CD4-positive, alpha-beta T cell (primary cell): Measurements from ENCODE around the gene PGM2L1. TPM values are rescaled to one million over a fixed set of nuclear protein-coding genes. Genes with fewer than 3 reads are reported as not detected.

Experiments used
- ATAC-seq: fragments of 200-7000 bp; cut with Tn5 transposase; one replicate; pipeline ENCODE4 v1.10.0; 2022; ENCODE audit warnings: mild to moderate bottlenecking; ENCODE audit not compliant: poor library complexity
- CTCF ChIA-PET: fragments of 350-600 bp; sonication (Branson Sonifier 250); formaldehyde crosslinking; loops from one replicate; lab custom pipeline; 2021; ENCODE audit warnings: antibody characterized with exemption, inconsistent platforms; lab: Charles Lee
- POLR2A ChIA-PET: fragments of 350-600 bp; sonication (Branson Sonifier 250); formaldehyde crosslinking; loops from one replicate; lab custom pipeline; 2021; ENCODE audit warnings: antibody characterized with exemption, inconsistent platforms; lab: Charles Lee
- DNase-seq, 14 experiments: peaks; one replicate each; pipeline ENCODE4 v3.0.0-alpha.2; 2013 to 2020; ENCODE audit warnings: mixed read lengths in 2 of 14
- H3K27ac ChIP-seq, 2 donors: one replicate each; pipeline versions ENCODE4 v1.5.1 to v1.7.0; 2013; ENCODE audit warnings: low read length in 2 of 2, low read depth in 1 of 2, mild to moderate bottlenecking in 1 of 2
- H3K27me3 ChIP-seq, 2 experiments: 1 replicate in 1 of 2; 2 replicates in 1 of 2; pipeline versions ENCODE4 v1.6.1 to v1.7.0; 2013; ENCODE audit warnings: low read length in 2 of 2, control low read depth in 1 of 2, mild to moderate bottlenecking in 1 of 2, moderate library complexity in 1 of 2; ENCODE audit not compliant: insufficient read depth in 2 of 2, control insufficient read depth in 1 of 2
- H3K36me3 ChIP-seq: one replicate; pipeline ENCODE4 v1.6.1; 2013; ENCODE audit warnings: low read length, control low read depth; ENCODE audit not compliant: insufficient read depth
- H3K4me1 ChIP-seq: one replicate; pipeline ENCODE4 v1.6.1; 2013; ENCODE audit warnings: low read length, control low read depth; ENCODE audit not compliant: insufficient read depth
- H3K4me3 ChIP-seq: one replicate; pipeline ENCODE4 v1.5.1; 2013; ENCODE audit warnings: mild to moderate bottlenecking, low read length, moderate library complexity
- H3K9me3 ChIP-seq, 2 experiments: 1 replicate in 1 of 2; 2 replicates in 1 of 2; pipeline versions ENCODE4 v1.6.1 to v1.7.0; 2013; ENCODE audit warnings: low read length in 2 of 2, mild to moderate bottlenecking in 2 of 2, control low read depth in 1 of 2, moderate library complexity in 1 of 2; ENCODE audit not compliant: control insufficient read depth in 1 of 2, insufficient read depth in 1 of 2
- H3K27ac Mint-ChIP-seq: one replicate; pipeline ENCODE4 v1.8.0; 2020; ENCODE audit warnings: mixed read lengths
- H3K27me3 Mint-ChIP-seq: one replicate; pipeline ENCODE4 v1.8.0; 2021; ENCODE audit warnings: mixed read lengths
- H3K36me3 Mint-ChIP-seq: one replicate; pipeline ENCODE4 v1.8.0; 2021; ENCODE audit warnings: low read depth, mixed read lengths
- H3K4me1 Mint-ChIP-seq: one replicate; pipeline ENCODE4 v1.8.0; 2021; ENCODE audit warnings: low read depth, mixed read lengths
- H3K4me3 Mint-ChIP-seq: one replicate; pipeline ENCODE4 v1.8.0; 2020; ENCODE audit warnings: mild to moderate bottlenecking, mixed read lengths
- H3K9me3 Mint-ChIP-seq: one replicate; pipeline ENCODE4 v1.8.0; 2020; ENCODE audit warnings: mixed read lengths
- intact Hi-C, 2 experiments: fragments of 100-400 bp; cut with DNase I in 1 of 2; cut with micrococcal nuclease in 1 of 2; formaldehyde crosslinking; loops; one replicate each; pipeline versions ENCODE4 v1.15.1 to v1.9.0; 2023 to 2025; cut with DNase I, micrococcal nuclease
- total RNA-seq, 174 experiments: library from RNA in 2 of 174; stranded (reverse) in 2 of 174; gene quantifications; one replicate each; pipeline ENCODE4 v1.2.3 and lab custom pipeline; 2021 to 2026
- TF ChIP-seq, protein P1 (sequence below): fragments of 200-600 bp; IDR thresholded peaks from one replicate; pipeline ENCODE4 v1.8.0; 2022; ENCODE audit warnings: antibody characterized with exemption, mild to moderate bottlenecking

Gene PGM2L1
- total RNA-seq, 2 experiments from 2014 or later, result 10.2 to 11.8 TPM

DNA sequence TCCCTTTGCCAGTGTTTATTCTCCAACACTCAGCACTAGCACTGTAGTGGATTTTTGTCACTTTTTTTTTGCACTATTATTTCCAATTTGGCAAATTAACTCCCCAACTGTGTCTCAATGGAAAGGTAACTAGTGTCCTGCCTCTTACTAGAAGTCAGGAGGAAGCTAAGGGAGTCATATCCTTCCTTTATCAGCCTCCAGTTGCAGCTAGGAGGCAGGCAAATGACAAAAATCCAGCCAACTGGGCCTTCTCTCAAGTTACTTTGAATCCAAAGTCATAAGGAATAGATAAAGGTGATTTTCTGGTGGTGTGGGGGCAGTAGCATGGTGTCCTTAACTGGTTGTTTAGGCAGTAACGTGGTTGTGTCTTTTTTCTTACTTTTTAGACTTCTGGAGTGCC is 71.2 kb downstream of the PGM2L1 start:
- Mint-ChIP-seq H3K27me3 (no peaks in the 10 kb centered on the region), H3K36me3 (peaks cover 15% of the 10 kb centered on the region), H3K27ac (no peak overlapping the region), H3K4me1 (no peaks in the 10 kb centered on the region), H3K9me3 (no peaks in the 10 kb centered on the region), H3K4me3 (no peak overlapping the region)
- Histone ChIP-seq H3K4me3 (no peak overlapping the region), H3K27me3 (peaks cover 0 to 4% of the 10 kb centered on the region in 2 experiments), H3K4me1 (no peaks in the 10 kb centered on the region), H3K36me3 (no peaks in the 10 kb centered on the region), H3K27ac (no peak overlapping the region), H3K9me3 (no peaks in the 10 kb centered on the region)
- intact Hi-C loops, result loop anchor here in 1 of 2 experiments (10.0 kb wide), 1 partner anchor 362 kb away; no protein-coding TSS in a partner anchor
- no peak for ATAC-seq
- ChIA-PET CTCF (no interaction called here), POLR2A (interaction anchor here (1.1 kb wide), 1 partner anchor 43 kb away, joined by 3 read pairs; no protein-coding TSS in a partner anchor)
- TF ChIP-seq, protein P1, sequence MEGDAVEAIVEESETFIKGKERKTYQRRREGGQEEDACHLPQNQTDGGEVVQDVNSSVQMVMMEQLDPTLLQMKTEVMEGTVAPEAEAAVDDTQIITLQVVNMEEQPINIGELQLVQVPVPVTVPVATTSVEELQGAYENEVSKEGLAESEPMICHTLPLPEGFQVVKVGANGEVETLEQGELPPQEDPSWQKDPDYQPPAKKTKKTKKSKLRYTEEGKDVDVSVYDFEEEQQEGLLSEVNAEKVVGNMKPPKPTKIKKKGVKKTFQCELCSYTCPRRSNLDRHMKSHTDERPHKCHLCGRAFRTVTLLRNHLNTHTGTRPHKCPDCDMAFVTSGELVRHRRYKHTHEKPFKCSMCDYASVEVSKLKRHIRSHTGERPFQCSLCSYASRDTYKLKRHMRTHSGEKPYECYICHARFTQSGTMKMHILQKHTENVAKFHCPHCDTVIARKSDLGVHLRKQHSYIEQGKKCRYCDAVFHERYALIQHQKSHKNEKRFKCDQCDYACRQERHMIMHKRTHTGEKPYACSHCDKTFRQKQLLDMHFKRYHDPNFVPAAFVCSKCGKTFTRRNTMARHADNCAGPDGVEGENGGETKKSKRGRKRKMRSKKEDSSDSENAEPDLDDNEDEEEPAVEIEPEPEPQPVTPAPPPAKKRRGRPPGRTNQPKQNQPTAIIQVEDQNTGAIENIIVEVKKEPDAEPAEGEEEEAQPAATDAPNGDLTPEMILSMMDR, result no peak
- no peak for DNase-seq

DNA sequence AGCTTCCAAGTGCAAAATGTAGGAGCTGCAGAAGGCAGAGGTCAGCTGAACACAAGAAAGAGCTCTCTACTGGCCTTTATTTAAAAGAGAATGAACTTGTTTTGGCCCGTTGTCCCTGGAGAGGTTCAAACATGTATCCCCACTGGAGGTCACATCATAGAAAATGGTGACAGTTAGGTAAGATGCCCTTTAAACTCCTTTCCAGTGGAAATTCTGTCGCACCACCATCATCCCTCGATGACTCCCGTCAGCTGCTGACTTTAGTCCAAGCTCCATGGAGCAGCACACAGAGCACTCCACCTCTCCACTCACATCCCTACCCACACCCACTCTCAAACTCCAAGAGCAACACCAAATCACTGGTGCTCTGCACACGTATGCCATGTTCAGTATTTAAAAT is 71.6 kb downstream of the PGM2L1 start:
- no peaks in the 10 kb centered on the region for H3K9me3 Mint-ChIP-seq
- H3K4me3 ChIP-seq, result no peak overlapping the region
- no peak overlapping the region for H3K27ac ChIP-seq
- ATAC-seq, result no peak
- H3K36me3 ChIP-seq, result no peaks in the 10 kb centered on the region
- no peaks in the 10 kb centered on the region for H3K27me3 Mint-ChIP-seq
- H3K4me1 Mint-ChIP-seq, result no peaks in the 10 kb centered on the region
- intact Hi-C loops, result loop anchor here in 1 of 2 experiments (10.0 kb wide), 1 partner anchor 362 kb away; no protein-coding TSS in a partner anchor
- TF ChIP-seq, protein P1, result no peak
- H3K27me3 ChIP-seq, result peaks cover 0 to 4% of the 10 kb centered on the region in 2 experiments
- no peak overlapping the region for H3K27ac Mint-ChIP-seq
- no peak for DNase-seq
- no peaks in the 10 kb centered on the region for H3K9me3 ChIP-seq
- POLR2A ChIA-PET, result interaction anchor here (1.1 kb wide), 1 partner anchor 43 kb away, joined by 3 read pairs; no protein-coding TSS in a partner anchor
- no peaks in the 10 kb centered on the region for H3K4me1 ChIP-seq
- no peak overlapping the region for H3K4me3 Mint-ChIP-seq
- CTCF ChIA-PET, result no interaction called here
- H3K36me3 Mint-ChIP-seq, result peaks cover 15% of the 10 kb centered on the region

DNA sequence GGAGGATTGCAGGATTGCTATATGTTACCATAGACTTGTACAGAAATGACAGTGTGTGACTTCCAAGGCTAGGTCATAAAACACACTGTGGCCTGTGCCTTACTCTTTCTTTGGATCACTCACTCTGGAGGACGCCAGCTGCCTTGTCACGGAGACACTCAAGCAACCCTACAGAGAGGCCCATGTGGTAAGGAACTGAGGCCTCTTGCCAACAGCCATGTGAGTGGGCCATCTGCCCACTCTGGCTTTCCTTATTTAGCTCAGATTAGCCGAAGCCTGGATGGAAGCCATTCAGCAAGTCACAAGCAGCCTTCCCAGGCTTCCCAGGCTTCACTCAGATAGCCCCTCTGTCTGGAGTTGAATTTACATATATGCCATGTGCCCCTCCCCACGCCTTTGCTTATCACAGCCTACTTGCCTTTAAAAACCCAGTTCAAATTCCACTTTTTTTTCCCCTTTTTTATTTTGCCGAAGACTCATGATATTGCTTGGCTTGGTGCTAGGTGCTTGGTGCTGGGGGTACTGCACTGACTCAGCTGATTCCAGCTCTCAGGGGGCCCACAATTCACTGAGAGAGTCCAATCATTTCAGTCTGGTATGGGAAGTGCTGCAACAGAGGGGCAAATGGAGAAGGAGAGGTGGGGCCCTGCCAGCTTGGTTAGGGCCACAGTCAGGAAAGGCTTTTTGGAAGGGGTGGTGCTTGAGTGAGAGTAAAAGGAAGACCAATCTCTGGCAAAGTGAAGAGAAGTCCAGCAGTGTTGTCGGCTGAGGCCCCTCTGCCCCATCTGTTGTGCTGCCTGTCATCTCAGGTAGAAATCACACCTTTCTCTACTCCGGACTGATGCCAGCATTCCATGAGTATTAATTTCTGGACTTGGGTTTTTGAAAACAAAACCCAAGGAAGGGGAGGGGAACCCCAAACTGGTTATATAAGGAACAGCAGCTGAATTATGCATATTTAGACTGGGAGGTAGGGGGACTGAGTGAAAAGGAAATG is 72.3 kb downstream of the PGM2L1 start:
- H3K27ac ChIP-seq, result no peak overlapping the region
- H3K9me3 Mint-ChIP-seq, result no peaks in the 10 kb centered on the region
- TF ChIP-seq, protein P1, result no peak
- H3K36me3 Mint-ChIP-seq, result peaks cover 15% of the 10 kb centered on the region
- H3K4me1 ChIP-seq, result no peaks in the 10 kb centered on the region
- no peaks in the 10 kb centered on the region for H3K9me3 ChIP-seq
- H3K4me1 Mint-ChIP-seq, result no peaks in the 10 kb centered on the region
- ChIA-PET CTCF (no interaction called here), POLR2A (interaction anchor here (1.1 kb wide), 1 partner anchor 42 kb away, joined by 3 read pairs; no protein-coding TSS in a partner anchor)
- intact Hi-C loops, result loop anchor here in 1 of 2 experiments (10.0 kb wide), 1 partner anchor 361 kb away; no protein-coding TSS in a partner anchor
- peaks cover 4% of the 10 kb centered on the region for H3K27me3 Mint-ChIP-seq
- no peak for ATAC-seq
- no peak overlapping the region for H3K27ac Mint-ChIP-seq
- no peak overlapping the region for H3K4me3 Mint-ChIP-seq
- H3K36me3 ChIP-seq, result no peaks in the 10 kb centered on the region
- no peak overlapping the region for H3K4me3 ChIP-seq
- peaks cover 0 to 4% of the 10 kb centered on the region in 2 experiments for H3K27me3 ChIP-seq
- DNase-seq, result no peak
